DMS53 treated with DMSO at 0.1 percent for 48 hours (cell line): ENCODE measurements around the gene DDX46.
"Not testable (repeated sequence)": the region's sequence is repeated elsewhere in the genome, so short reads cannot be mapped to it uniquely, and the experiment has no call there.

Experiments used
- DNase-seq: peaks from one replicate; lab custom pipeline; 2025; ENCODE audit not compliant: unreplicated experiment; lab: John Stamatoyannopoulos, UW

The DDX46 gene

GRCh38 chr5:134758504-134759341 lies at the start of gene DDX46:
Gene DDX46, plus strand, starts transcription at chr5:134758779. Its CDS starts 160 bp downstream, at chr5:134758939.
- peak; percentile 88 for DNase-seq

- no peak for DNase-seq
Measured at GRCh38 chr5:134714120-134714519, 44.5 kb upstream of the DDX46 start.

- DNase-seq, result no peak
Measured at GRCh38 chr5:134714541-134714940, 44.0 kb upstream of the DDX46 start.

GRCh38 chr5:134715466-134715865 lies 43.1 kb upstream of the DDX46 start:
- DNase-seq, result not testable (repeated sequence)

- DNase-seq, result no peak
Measured at GRCh38 chr5:134724872-134725271, 33.7 kb upstream of the DDX46 start.

- DNase-seq, result no peak
Measured at GRCh38 chr5:134732819-134733218, 25.8 kb upstream of the DDX46 start.

GRCh38 chr5:134735243-134735642 lies 23.3 kb upstream of the DDX46 start:
- DNase-seq, result no peak

GRCh38 chr5:134736173-134736812 lies 22.3 kb upstream of the DDX46 start:
- no peak for DNase-seq

GRCh38 chr5:134738133-134738962 lies 20.2 kb upstream of the DDX46 start, which contains the start of gene CAMLG:
Gene CAMLG, plus strand, starts transcription at chr5:134738548. Its CDS starts 73 bp downstream, at chr5:134738621.
- peak; percentile 95 for DNase-seq

GRCh38 chr5:134738963-134739661 lies 19.5 kb upstream of the DDX46 start:
- peak; percentile 42 for DNase-seq

GRCh38 chr5:134741052-134741451 lies 17.5 kb upstream of the DDX46 start:
- DNase-seq, result no peak

- DNase-seq, result no peak
Measured at GRCh38 chr5:134742134-134742533, 16.4 kb upstream of the DDX46 start.

GRCh38 chr5:134749415-134749814 lies 9.2 kb upstream of the DDX46 start:
- no peak for DNase-seq

- DNase-seq, result no peak
Measured at GRCh38 chr5:134758176-134758503, 439 bp upstream of the DDX46 start.

GRCh38 chr5:134767528-134768291 lies 9.1 kb downstream of the DDX46 start:
- not testable (repeated sequence) for DNase-seq

GRCh38 chr5:134769206-134769605 lies 10.6 kb downstream of the DDX46 start:
- DNase-seq, result no peak

GRCh38 chr5:134772461-134773125 lies 14.0 kb downstream of the DDX46 start:
- no peak for DNase-seq

GRCh38 chr5:134777366-134777765 lies 18.8 kb downstream of the DDX46 start:
- DNase-seq, result no peak

GRCh38 chr5:134784241-134784920 lies 25.8 kb downstream of the DDX46 start:
- DNase-seq, result no peak
